GM21737 (cell line): ENCODE measurements around the gene PEF1.

Experiments used
- ATAC-seq: cut with Tn5 transposase; IDR thresholded peaks from one replicate; pipeline ENCODE4 v1.9.1; 2021; ENCODE audit warnings: mild to moderate bottlenecking, moderate library complexity; ENCODE audit not compliant: unreplicated experiment

The PEF1 gene

DNA sequence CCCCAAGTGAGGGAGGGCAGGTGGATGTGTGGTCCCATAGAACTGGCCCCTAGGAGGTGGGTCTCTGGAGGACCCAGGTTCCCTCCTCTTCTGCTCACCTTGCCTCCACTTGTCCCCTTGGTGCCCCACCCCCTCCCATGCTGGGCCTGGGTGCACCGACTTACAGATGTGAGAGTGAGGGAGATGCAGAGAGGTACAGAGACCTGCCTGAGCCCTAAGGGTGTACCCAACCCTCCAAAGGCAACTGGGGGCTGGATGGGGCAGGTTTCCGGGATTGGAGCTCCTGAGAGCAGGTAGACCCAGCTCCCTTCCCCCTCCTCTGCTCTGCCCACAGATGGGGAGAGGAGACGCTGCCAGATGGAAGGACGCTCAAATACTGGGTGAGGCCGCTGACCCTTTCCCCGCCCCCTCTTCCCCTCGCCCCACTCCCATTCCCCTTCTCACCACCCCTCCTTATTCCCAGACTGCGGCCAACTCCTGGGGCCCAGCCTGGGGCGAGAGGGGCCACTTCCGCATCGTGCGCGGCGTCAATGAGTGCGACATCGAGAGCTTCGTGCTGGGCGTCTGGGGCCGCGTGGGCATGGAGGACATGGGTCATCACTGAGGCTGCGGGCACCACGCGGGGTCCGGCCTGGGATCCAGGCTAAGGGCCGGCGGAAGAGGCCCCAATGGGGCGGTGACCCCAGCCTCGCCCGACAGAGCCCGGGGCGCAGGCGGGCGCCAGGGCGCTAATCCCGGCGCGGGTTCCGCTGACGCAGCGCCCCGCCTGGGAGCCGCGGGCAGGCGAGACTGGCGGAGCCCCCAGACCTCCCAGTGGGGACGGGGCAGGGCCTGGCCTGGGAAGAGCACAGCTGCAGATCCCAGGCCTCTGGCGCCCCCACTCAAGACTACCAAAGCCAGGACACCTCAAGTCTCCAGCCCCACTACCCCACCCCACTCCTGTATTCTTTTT, 58.0 kb downstream of the PEF1 start:
- no peak for ATAC-seq

DNA sequence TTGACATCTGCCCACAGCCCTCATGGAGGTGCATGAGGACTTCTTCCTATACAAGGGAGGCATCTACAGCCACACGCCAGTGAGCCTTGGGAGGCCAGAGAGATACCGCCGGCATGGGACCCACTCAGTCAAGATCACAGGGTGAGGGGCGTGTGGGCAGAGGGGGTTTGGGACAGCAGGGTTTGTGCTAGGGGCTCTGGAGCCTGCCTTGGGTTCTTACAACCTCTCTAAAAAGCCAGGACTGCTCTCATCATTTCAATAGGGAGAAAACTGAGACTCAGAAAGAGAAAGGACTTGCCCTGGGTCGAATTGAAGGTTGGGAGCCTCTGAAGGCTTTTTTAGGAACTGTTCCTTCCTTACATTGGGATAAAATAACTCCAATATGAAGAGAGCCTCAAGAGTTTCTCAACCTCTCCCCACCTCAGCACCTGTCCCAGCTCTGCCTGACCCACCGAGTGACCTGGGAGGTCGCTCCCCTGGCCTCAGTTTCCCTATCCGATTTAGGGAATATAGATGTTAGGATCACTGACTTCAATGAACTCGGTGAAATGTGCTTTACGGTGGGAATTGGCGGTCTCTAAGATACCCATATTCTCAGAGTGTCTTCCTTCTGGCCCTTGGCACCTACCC, 58.8 kb downstream of the PEF1 start:
- ATAC-seq, result no peak

DNA sequence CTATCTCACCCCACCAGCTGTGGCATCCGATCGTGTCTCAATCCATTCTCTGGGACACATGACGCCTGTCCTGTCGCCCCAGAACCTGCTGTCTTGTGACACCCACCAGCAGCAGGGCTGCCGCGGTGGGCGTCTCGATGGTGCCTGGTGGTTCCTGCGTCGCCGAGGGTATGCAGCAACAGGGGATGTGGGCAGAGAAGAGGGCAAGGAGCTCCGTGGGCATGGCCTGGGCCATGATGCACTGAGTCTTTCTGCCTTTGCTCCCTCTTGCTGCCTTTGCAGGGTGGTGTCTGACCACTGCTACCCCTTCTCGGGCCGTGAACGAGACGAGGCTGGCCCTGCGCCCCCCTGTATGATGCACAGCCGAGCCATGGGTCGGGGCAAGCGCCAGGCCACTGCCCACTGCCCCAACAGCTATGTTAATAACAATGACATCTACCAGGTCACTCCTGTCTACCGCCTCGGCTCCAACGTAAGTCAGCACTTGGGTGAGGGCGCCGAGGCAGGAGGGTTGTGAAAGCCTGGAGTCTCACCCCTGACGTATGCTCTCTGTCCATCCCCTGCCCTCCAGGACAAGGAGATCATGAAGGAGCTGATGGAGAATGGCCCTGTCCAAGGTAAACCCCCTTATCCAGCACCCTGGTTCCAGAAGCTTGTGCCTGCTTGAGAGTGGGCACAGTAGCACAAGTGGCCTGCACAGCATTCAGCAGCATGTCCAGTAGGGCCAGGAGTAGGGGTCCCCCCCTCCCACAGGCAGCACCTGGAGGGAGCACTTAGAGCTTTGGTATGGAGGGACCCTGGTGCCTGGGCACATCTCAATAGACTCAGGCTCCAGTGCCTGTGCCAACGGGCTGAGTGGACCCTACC, 59.6 kb downstream of the PEF1 start:
- no peak for ATAC-seq

DNA sequence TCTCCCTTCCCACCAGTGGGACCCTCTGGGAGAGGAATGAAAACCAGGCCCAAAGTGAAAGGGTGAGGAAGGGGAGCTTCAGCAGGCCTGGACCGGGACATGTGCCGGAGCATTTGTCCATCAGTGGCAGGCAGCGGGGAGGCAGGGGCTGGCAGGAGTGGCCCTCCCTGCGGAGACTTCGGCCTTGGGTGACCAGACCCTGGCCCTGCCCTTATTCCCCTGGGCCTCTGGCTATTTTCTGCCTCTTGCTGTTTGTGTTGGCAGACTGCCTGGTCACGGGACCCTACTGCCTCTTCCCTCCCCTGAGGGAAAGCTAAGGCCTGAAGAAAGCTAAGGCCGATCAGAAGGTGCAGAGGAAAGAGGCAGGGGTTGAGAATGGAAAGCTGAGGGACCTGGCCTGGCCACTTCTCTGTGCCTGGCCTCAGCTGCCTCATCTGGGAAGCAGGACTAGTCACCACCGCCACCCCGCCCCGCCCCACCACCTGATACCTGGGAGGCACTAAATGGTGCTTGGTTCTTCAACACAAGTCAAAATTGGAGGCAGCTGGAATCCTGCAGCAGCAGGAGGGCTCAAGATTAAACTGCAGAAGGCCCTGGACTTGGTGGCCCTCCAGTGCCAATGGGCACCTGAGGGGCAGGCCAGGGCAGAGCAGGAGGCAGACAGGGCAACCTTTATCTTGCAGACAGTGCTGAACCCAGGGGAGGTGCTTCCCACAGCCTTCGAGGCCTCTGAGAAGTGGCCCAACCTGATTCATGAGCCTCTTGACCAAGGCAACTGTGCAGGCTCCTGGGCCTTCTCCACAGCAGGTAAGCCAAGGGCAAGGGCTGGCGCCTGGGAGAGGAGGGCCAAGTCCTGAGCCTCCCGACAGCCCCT, 60.4 kb downstream of the PEF1 start:
- ATAC-seq, result no peak

DNA sequence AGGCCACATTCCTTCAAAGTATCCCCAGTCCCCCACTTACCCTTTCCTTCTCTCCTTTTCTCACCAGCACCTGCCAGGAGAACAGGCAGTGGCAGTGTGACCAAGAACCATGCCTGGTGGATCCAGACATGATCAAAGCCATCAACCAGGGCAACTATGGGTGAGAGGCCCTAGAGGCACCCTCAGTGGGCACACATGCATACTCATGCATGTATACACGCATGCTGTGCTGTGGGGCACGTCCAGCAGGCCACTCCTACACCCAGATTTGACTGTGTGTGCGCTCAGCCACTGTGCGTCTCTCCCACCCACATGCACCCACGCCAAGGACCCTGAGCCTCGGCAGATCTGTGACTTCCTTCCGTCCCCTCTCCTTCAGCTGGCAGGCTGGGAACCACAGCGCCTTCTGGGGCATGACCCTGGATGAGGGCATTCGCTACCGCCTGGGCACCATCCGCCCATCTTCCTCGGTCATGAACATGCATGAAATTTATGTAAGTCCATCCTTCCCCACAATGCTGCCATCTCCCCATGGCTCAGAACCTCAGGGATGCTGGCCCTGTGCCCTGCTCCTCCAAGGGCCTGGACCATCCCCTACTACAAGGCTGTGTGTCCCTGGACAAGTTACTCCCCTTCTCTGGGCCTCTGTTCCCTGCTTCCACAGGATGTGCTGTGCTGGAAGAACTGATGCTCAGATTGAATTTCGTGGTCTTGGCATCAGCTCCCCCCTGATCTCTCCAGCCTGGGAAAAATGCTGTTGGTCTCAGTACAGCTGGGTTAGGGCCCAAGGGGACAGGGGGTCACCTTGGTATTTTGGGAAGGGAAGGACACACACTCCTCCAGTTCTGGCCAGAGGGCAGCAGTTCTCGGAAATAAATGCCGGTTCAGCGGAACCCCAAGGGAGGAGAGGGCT, 61.3 kb downstream of the PEF1 start:
- no peak for ATAC-seq

DNA sequence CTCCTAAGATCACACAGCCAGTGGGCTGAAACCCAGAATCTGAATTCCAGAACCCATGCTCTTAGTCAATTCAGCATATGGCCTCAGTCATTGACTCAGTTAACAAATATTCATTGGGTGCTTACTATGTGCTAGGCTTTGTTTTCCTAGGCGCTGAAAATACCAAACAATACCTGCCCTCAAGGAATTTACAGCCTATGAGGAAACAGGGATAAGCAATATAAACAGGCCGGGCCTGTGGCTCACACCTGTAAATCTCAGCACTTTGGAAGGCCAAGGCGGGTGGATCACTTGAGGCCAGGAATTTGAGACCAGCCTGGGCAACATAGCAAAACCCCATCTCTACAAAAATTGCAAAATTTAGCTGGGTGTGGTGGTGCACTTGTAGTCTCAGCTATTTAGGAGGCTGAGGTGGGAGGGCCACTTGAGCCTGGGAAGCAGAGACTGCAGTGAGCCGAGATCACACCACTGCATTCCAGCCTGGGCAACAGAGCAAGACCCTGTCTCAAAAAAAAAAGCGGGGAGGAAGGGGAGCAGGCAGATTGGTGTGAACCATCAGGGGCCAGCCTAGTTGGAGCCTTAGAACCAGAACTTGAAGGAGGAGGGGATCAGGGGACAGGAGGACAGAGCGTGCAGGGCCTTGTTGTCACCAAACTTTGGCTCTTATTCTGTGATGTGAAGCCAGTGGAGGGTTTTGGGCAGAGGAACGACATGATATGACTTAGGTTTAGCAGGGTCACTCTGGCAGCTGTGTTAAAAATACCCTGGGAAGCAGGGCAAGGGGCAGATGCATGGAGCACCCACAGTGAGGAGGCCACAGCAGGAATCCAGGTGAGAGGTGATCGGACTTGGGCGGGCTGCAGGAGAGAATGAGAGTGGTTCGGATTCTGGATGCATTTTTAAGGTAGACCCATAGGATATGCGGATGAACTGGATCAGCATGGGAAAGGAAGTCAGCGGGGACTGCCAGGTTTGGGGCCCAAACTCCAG, 62.6 kb downstream of the PEF1 start:
- no peak for ATAC-seq

DNA sequence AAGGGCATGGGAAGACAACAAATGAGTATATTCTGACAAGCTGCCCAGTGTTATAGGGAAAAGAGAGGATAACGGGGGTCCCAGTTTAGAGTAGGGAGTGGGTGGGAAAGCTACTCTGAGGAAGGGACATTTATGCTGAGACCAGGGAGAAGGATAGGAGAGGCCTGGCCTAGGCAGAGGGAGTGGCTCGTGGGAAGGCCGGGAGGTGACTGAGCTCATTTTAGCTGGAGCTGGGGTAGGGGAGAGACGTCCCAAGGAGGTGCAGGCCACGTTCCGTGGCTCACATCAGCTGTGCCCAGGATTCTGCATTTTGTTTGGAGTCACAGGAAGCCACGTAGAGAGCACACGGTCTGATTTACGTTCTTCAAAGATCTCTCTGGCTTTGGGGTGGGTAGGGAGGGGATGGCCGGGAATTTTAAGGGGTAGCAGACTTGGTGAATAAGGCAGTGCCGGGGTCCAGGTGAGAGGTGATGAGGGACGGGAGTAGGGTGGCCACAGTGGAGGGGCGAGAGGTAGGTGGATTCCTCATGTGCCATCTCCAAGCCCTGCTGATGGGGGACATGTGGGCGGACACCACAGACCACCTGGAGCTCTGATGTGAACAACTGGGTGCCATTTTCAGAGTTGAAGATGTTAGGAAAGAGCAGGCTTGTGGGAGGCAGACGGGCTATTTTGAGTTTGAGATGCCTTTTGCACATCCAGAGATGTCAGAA, 63.6 kb downstream of the PEF1 start:
- ATAC-seq, result no peak

DNA sequence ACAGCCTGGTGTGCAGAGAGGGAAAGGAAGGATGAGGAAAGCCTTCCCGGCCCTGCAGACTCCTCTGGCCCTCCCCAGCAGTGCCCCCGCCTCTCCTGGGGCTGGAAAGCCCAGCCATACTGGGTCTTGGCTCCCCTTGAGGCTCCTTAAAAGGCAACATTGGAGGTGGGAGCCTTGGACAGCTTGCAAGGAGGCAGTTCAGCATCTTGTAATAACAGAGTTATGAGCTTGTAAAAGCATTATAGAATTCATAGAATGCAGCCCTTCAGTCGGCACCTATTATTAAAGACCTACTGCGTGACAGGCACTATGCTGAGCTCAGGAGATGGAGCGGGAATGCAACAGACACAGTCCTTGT, 64.2 kb downstream of the PEF1 start:
- no peak for ATAC-seq
